ENCODE measurements around the gene TM4SF18.
A peak's percentile ranks its signal among the peaks of the same experiment; 100 is the strongest.
"Not testable (repeated sequence)": the region's sequence is repeated elsewhere in the genome, so short reads cannot be mapped to it uniquely, and the experiment has no call there.

Gene TM4SF18

GRCh38 chr3:149368201-149368673, 34.8 kb upstream of the TM4SF18 start:
- no peak for DNase-seq

GRCh38 chr3:149366941-149367840, 33.8 kb upstream of the TM4SF18 start:
- DNase-seq: no peak

DNA sequence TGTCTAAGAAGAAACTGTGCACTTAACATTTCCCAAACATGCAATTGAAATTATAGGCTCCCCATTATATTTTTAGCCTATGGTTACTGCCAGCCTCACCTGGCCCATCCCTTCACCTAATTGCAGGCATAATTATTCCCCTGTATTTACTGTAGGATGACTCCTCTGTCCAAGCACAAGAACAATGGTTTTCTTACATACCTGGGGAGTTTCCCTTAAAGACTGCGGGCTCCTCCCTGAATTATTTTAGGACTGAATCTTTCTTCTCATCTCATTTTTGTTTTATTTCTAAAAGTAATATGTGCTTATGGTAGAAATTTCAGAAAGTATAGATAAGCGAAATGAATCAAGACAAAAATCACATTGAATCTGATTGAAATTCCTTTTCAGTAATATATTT, 32.6 kb upstream of the TM4SF18 start:
- DNase-seq: no peak

- DNase-seq: no peak
These were observed 31.2 kb upstream of the TM4SF18 start for GRCh38 chr3:149364624-149365023.

GRCh38 chr3:149363053-149363452, 29.6 kb upstream of the TM4SF18 start:
- DNase-seq: no peak

GRCh38 chr3:149362366-149362765, 28.9 kb upstream of the TM4SF18 start:
- DNase-seq: no peak

- no peak for DNase-seq
These were observed 23.2 kb upstream of the TM4SF18 start for GRCh38 chr3:149356630-149357029.

GRCh38 chr3:149356044-149356592, 22.7 kb upstream of the TM4SF18 start:
- DNase-seq: no peak

- DNase-seq: no peak
These were observed 20.2 kb upstream of the TM4SF18 start for GRCh38 chr3:149353581-149354184.

GRCh38 chr3:149352556-149352955, 19.1 kb upstream of the TM4SF18 start:
- peak in 1 of 2 experiments; percentile 0 for DNase-seq

DNA sequence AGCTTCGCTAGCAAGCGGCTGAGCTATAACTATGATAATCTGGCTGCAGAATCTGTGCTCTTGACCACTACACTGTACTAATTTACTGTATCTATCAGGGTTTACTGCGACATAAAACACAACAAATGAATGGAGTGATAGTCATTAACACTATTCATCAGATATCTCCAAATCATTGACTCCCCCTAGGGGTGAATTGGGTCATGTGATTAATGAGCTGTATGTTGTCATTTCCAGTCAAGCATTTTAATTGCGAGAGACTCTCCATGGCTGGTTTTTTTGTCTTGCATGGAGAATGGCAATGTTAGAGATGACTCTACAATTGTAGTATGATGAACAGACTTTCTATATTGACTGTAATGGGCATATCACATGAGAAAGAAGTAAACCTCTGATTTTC, 10.5 kb upstream of the TM4SF18 start:
- DNase-seq: no peak

DNA sequence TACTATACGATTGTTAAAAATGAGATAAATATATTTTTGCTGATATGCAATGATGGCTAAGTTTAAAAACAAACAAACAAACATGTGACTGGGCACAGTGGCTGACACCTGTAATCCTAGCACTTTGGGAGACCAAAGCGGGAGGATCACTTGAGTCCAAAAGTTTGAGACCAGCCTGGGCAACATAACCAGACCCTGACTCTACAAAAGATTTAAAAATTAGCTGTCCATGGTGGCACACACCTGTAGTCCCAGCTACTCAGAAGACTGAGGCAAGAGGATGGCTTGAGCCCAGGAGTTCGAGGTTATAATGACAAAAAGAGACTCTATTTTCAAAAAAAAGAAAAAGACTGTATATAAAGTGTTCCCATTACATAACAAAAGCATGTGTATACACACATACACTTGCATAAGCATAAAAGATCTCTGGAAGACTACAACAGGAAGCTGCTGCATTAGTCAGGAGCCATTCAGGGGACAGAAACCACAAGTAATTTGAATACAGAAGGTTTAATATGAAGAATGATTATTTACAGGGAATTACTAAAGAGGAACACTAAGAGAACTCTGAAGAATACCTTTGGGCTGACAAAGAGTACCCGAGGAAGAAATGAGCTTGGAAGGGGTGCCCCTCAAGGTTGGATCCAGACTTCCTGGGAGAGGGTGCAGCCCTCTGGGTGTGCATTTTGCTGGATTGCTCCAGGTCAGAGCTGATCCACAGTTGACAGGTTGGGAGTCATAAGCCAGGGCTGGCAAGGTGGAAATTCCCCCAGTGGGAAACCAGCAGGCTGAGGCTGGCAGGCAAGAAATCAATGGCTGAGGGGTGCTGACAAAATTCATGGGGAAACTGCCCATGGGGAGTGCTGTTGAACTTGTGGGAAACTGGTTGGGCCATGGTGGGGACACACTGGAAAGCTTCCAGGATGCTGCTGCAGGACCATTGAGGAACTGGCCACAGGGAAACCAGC, 9.3 kb upstream of the TM4SF18 start:
- no peak for DNase-seq

GRCh38 chr3:149340310-149340933, 7.0 kb upstream of the TM4SF18 start:
- no peak for DNase-seq

GRCh38 chr3:149339931-149340309, 6.5 kb upstream of the TM4SF18 start:
- DNase-seq: no peak

- not testable (repeated sequence) for DNase-seq
These were observed 4.0 kb upstream of the TM4SF18 start for GRCh38 chr3:149337486-149337885.

DNA sequence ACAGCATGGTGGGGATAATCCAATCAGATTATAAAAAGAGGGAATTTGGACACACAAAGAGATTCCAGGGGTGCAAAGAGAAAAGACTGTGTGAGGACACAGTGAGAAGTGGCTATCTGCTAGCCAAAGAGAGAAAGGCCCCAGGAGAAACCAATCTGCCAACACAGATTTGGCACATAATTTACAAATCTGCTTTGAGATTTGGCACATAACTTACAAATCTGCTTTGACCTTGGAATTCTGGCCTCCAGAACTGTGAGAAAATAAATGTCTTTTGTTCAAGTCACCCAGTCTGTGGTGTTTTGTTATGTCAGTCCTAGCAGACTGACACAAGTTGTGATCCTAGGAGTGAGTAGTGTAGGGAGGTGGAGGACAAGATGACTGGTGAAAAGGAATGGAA, 3.5 kb upstream of the TM4SF18 start:
- no peak for DNase-seq

- no peak for DNase-seq
These were observed 665 bp downstream of the TM4SF18 start for GRCh38 chr3:149332771-149333170.

DNA sequence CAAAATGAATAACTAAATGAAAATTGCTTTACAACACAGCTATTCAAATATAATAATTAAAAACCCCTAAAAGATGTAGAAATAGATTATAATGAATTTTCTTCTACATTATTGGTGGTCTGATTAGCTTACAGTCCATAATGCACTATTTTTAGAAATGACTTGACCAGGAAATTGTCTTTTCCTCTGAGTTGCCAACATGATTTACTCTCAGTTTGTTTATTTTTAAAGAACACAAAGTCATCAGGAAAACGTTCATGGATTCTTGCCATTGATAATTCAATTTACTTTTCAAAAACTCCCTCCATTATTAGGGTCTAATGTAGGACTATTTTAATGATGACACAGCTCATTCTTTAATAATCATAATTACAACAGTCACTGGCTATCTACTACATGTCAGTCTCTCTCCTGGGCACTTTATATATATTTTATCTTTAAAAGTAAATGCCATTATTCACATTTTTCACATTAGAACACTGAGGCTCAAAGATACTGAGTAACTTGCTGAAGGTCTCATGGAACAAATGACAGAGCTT, 1.1 kb downstream of the TM4SF18 start:
- DNase-seq: no peak

GRCh38 chr3:149331396-149331795, 2.0 kb downstream of the TM4SF18 start:
- no peak for DNase-seq

DNA sequence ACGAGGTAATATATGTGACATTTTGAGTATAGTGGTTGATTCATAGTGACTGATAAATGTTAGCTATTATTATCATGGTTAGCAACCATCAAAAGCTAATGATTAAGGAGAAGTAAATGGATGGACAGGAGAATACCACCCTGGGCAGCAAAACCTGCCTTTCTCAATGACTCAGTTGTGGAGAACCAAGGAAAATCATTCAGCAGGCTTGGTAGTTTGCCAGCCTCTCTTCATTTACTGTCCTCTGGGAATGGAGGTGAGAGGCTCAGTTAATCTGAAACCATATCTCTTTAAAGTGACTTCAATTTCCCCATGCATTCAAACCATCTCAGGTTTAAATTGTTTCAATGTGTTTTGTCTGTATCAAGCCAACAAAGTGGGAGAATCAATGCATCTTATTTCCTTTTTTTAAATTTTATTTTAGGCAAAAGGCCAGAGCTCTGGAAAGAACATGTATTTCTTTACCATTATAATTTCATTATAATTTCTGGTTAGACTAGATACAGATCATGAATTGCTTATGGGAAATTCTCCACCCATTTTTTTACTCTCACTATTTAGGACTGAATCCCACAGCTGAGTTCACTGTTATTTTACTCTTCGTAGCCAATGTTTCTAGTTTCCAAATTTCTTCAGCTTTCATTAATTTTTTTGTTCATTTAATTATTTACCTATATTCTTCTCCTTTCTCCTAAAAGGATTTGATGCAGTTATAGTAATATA, 2.7 kb downstream of the TM4SF18 start:
- no peak for DNase-seq

DNA sequence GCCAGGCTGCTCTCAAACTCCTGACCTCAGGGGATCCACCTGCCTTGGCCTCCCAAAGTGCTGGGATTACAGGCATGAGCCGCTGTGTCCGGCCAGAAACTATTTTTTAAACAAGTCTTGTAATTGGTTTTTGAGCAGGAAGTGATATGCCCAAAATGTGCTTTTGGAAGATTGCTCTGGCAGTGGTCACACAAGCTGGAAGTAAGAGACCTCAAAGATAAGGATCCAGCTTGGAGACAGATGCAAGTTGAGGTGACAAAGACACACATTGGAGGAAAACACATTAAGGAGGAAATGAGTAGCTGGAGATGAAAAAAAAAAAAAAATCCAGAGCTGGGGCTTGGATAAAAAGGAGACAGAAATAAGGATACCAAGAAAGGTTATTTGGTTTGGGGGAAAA, 6.3 kb downstream of the TM4SF18 start:
- DNase-seq: no peak

Measured in activated CD4-positive, alpha-beta T cell treated with anti-CD3 and anti-CD28 coated beads, Interleukin-2, amount 50 U/mL, for 4 hours (primary cell).